Tibial nerve (tissue), 4 donors: ENCODE data around the gene TLX2. TPM values are rescaled to one million over a fixed set of nuclear protein-coding genes. Genes with fewer than 3 reads are reported as not detected.

Source experiments
- DNase-seq, 2 donors: peaks; one replicate each; pipeline ENCODE4 v3.0.0-alpha.2; 2019; ENCODE audit warnings: low spot score in 2 of 2
- H3K27ac ChIP-seq, 4 donors: fragments of 200-600 bp; sonication (generic) in 3 of 4; one replicate each; pipeline ENCODE4 v1.5.1; 2017 to 2019; ENCODE audit warnings: mild to moderate bottlenecking in 1 of 4
- H3K27me3 ChIP-seq, 2 donors: fragments of 200-600 bp; sonication (generic) in 1 of 2; one replicate each; pipeline versions ENCODE4 v1.5.1 to v1.6.0; 2017 to 2019
- H3K36me3 ChIP-seq, 3 donors: fragments of 200-600 bp; sonication (generic); one replicate each; pipeline ENCODE4 v1.5.1; 2018 to 2019
- H3K4me1 ChIP-seq, 4 donors: fragments of 200-600 bp; sonication (generic) in 3 of 4; one replicate each; pipeline ENCODE4 v1.5.1; 2017 to 2019
- H3K4me3 ChIP-seq, 4 donors: fragments of 200-600 bp; sonication (generic) in 3 of 4; one replicate each; pipeline ENCODE4 v1.5.1; 2017 to 2019; ENCODE audit warnings: mild to moderate bottlenecking in 1 of 4, moderate library complexity in 1 of 4
- H3K9me3 ChIP-seq, 4 donors: fragments of 200-600 bp; sonication (generic) in 3 of 4; one replicate each; pipeline ENCODE4 v1.5.1; 2017 to 2019
- CTCF ChIP-seq, 5 experiments: fragments of 200-600 bp in 3 of 5; fragments of 450-650 bp in 2 of 5; sonication (generic) in 3 of 5; IDR thresholded peaks; one replicate each; pipeline ENCODE4 v1.5.1; 2016 to 2019; ENCODE audit warnings: antibody characterized with exemption in 5 of 5, mild to moderate bottlenecking in 3 of 5, moderate library complexity in 2 of 5
- EP300 ChIP-seq, 2 donors: sonication (generic); formaldehyde crosslinking; IDR thresholded peaks; one replicate each; pipeline ENCODE4 v1.6.1; 2017; ENCODE audit warnings: antibody characterized with exemption in 2 of 2, mild to moderate bottlenecking in 1 of 2
- POLR2A ChIP-seq, 2 donors: fragments of 450-650 bp; IDR thresholded peaks; one replicate each; pipeline ENCODE4 v1.6.1; 2017; ENCODE audit warnings: antibody characterized with exemption in 2 of 2, mild to moderate bottlenecking in 2 of 2, moderate library complexity in 2 of 2
- WGBS, 2 donors: methylation state at CpG; one replicate each; pipeline ENCODE4 v1.1.5; 2018; 5-methylcytosine and 5-hydroxymethylcytosine counted together
- total RNA-seq, 4 donors: library from RNA; depleted of rRNA; stranded (reverse); fragments of >200 nt; gene quantifications; one replicate each; pipeline ENCODE4 v1.1.0, GENCODE V29; 2016

Gene TLX2
- total RNA-seq, 4 donors from 2014 or later: not detected

GRCh38 chr2:74562126-74562775 is 48.0 kb downstream of the TLX2 start:
- no peak overlapping the region for H3K4me3 ChIP-seq
- DNase-seq: no peak
- H3K4me1 ChIP-seq: peaks cover 0 to 5% (median 0%) of the 10 kb centered on the region in 4 donors
- H3K27me3 ChIP-seq: no peaks in the 10 kb centered on the region
- H3K36me3 ChIP-seq: no peaks in the 10 kb centered on the region
- TF ChIP-seq EP300 (IDR thresholded peaks at IDR 0.05) (no peak), CTCF (IDR thresholded peaks at IDR 0.05) (no peak), POLR2A (IDR thresholded peaks at IDR 0.05) (no peak)
- WGBS, 2 donors: 78 to 82% methylated on average over 7 of the region's 7 CpGs
- no peak overlapping the region for H3K27ac ChIP-seq
- H3K9me3 ChIP-seq: no peaks in the 10 kb centered on the region

- no peak overlapping the region for H3K27ac ChIP-seq
- H3K27me3 ChIP-seq: no peaks in the 10 kb centered on the region
- no peak overlapping the region for H3K4me3 ChIP-seq
- no peaks in the 10 kb centered on the region for H3K36me3 ChIP-seq
- DNase-seq: no peak
- H3K4me1 ChIP-seq: peaks cover 0 to 5% (median 0%) of the 10 kb centered on the region in 4 donors
- 78 to 82% methylated on average over 5 of the region's 5 CpGs for whole genome bisulfite sequencing, 2 donors
- H3K9me3 ChIP-seq: no peaks in the 10 kb centered on the region
- no peak for TF ChIP-seq POLR2A (IDR thresholded peaks at IDR 0.05)
- no peak for TF ChIP-seq CTCF (IDR thresholded peaks at IDR 0.05)
- TF ChIP-seq EP300 (IDR thresholded peaks at IDR 0.05): no peak
These were observed 50.0 kb downstream of the TLX2 start for GRCh38 chr2:74564222-74564621.

GRCh38 chr2:74566076-74566753 is 52.0 kb downstream of the TLX2 start:
- Histone ChIP-seq H3K27me3 (no peaks in the 10 kb centered on the region), H3K27ac (no peak overlapping the region), H3K9me3 (no peaks in the 10 kb centered on the region), H3K4me3 (no peak overlapping the region), H3K36me3 (no peaks in the 10 kb centered on the region), H3K4me1 (peaks cover 0 to 5% (median 0%) of the 10 kb centered on the region in 4 donors)
- no peak for DNase-seq
- TF ChIP-seq CTCF (IDR thresholded peaks at IDR 0.05) (no peak), POLR2A (IDR thresholded peaks at IDR 0.05) (no peak), EP300 (IDR thresholded peaks at IDR 0.05) (no peak)
- WGBS, 2 donors: 74 to 78% methylated on average over 7 of the region's 7 CpGs

GRCh38 chr2:74566754-74567085 is 52.5 kb downstream of the TLX2 start:
- TF ChIP-seq EP300 (IDR thresholded peaks at IDR 0.05) (no peak), CTCF (IDR thresholded peaks at IDR 0.05) (no peak)
- Histone ChIP-seq H3K4me3 (no peak overlapping the region), H3K27ac (no peak overlapping the region), H3K27me3 (no peaks in the 10 kb centered on the region), H3K4me1 (peaks cover 0 to 5% (median 0%) of the 10 kb centered on the region in 4 donors), H3K9me3 (no peaks in the 10 kb centered on the region), H3K36me3 (no peaks in the 10 kb centered on the region)
- no peak for DNase-seq

Other genes with a start within 250 kb of the TLX2 start
- gene SLC4A5, start 171.0 kb upstream of the TLX2 start, total RNA-seq: 10 to 100 TPM in 1 of 4 donors, 1 to 10 TPM in 3; 4.2 to 22.9 (median 9.5) TPM
- 100 to 1,000 TPM; 122 to 157 (median 140) TPM for gene DCTN1, start 134.1 kb upstream of the TLX2 start, total RNA-seq
- gene C2orf81, start 92.8 kb upstream of the TLX2 start, total RNA-seq: 10 to 100 TPM in 1 of 4 donors, 1 to 10 TPM in 3; 4.5 to 14.4 (median 5.3) TPM
- 10 to 100 TPM in 3 of 4 donors, 1 to 10 TPM in 1; 9.6 to 25.2 (median 18.5) TPM for gene WDR54, start 92.7 kb upstream of the TLX2 start, total RNA-seq
- gene RTKN, start 72.5 kb upstream of the TLX2 start, total RNA-seq: 10 to 100 TPM; 83.4 to 93.1 (median 87.1) TPM
- 10 to 100 TPM; 15.1 to 40.6 (median 27.5) TPM for gene INO80B, start 59.4 kb upstream of the TLX2 start, total RNA-seq
- 10 to 100 TPM; 35.7 to 84.6 (median 69.0) TPM for gene WBP1, start 56.0 kb upstream of the TLX2 start, total RNA-seq
- 10 to 100 TPM; 30.2 to 52.5 (median 39.7) TPM for gene MOGS, start 49.1 kb upstream of the TLX2 start, total RNA-seq
- gene MRPL53, start 41.8 kb upstream of the TLX2 start, total RNA-seq: 10 to 100 TPM; 15.9 to 86.1 (median 34.4) TPM
- 10 to 100 TPM; 34.7 to 53.1 (median 39.4) TPM for gene CCDC142, start 31.5 kb upstream of the TLX2 start, total RNA-seq
- 10 to 100 TPM; 14.6 to 43.3 (median 36.4) TPM for gene TTC31, start 31.4 kb upstream of the TLX2 start, total RNA-seq
- gene LBX2, start 14.8 kb upstream of the TLX2 start, total RNA-seq: 1 to 10 TPM in 2 of 4 donors, under 1 TPM in 2; 0.20 to 4.4 (median 1.6) TPM
- gene PCGF1, start 6.8 kb upstream of the TLX2 start, total RNA-seq: 10 to 100 TPM in 3 of 4 donors, 1 to 10 TPM in 1; 9.6 to 32.0 (median 19.1) TPM
- 1 to 10 TPM in 1 of 4 donors, not detected in 3; 6.9 TPM for gene DQX1, start 11.8 kb downstream of the TLX2 start, total RNA-seq
- gene AUP1, start 15.3 kb downstream of the TLX2 start, total RNA-seq: 100 to 1,000 TPM; 111 to 207 (median 135) TPM
- 10 to 100 TPM; 37.8 to 45.3 (median 42.5) TPM for gene HTRA2, start 15.5 kb downstream of the TLX2 start, total RNA-seq
- 10 to 100 TPM in 3 of 4 donors, 1 to 10 TPM in 1; 5.0 to 16.2 (median 13.5) TPM for gene LOXL3, start 39.5 kb downstream of the TLX2 start, total RNA-seq
- gene DOK1, start 40.3 kb downstream of the TLX2 start, total RNA-seq: 10 to 100 TPM; 22.2 to 34.2 (median 24.2) TPM
- gene M1AP, start 133.9 kb downstream of the TLX2 start, total RNA-seq: under 1 TPM in 1 of 4 donors, not detected in 3; 0.21 TPM
- gene SEMA4F, start 139.8 kb downstream of the TLX2 start, total RNA-seq: 10 to 100 TPM in 3 of 4 donors, 1 to 10 TPM in 1; 6.7 to 22.3 (median 11.2) TPM